ENCODE results near the gene PRKCA.

Gene PRKCA

GRCh38 chr17:66727634-66728570 lies 425.5 kb downstream of the PRKCA start:
- peak; percentile 52 for DNase-seq

GRCh38 chr17:66730461-66730923 lies 428.1 kb downstream of the PRKCA start:
- no peak for DNase-seq

GRCh38 chr17:66733759-66734158 lies 431.3 kb downstream of the PRKCA start:
- no peak for DNase-seq

GRCh38 chr17:66734186-66734943 lies 432.0 kb downstream of the PRKCA start:
- no peak for DNase-seq

GRCh38 chr17:66737524-66737923 lies 435.1 kb downstream of the PRKCA start:
- DNase-seq = no peak

- no peak for DNase-seq
Measured at GRCh38 chr17:66738301-66738700, 435.9 kb downstream of the PRKCA start.

- no peak for DNase-seq
Measured at GRCh38 chr17:66739553-66739952, 437.1 kb downstream of the PRKCA start.

GRCh38 chr17:66740226-66740625 lies 437.8 kb downstream of the PRKCA start:
- no peak for DNase-seq

- DNase-seq = no peak
Measured at GRCh38 chr17:66743511-66743910, 441.1 kb downstream of the PRKCA start.

GRCh38 chr17:66746736-66747135 lies 444.3 kb downstream of the PRKCA start:
- DNase-seq = no peak

GRCh38 chr17:66747578-66748275 lies 445.3 kb downstream of the PRKCA start:
- no peak for DNase-seq

GRCh38 chr17:66748578-66748977 lies 446.2 kb downstream of the PRKCA start:
- no peak for DNase-seq

GRCh38 chr17:66749217-66749832 lies 446.9 kb downstream of the PRKCA start:
- no peak for DNase-seq

GRCh38 chr17:66750116-66750515 lies 447.7 kb downstream of the PRKCA start:
- DNase-seq = no peak

GRCh38 chr17:66750781-66751543 lies 448.5 kb downstream of the PRKCA start:
- no peak for DNase-seq

- DNase-seq = no peak
Measured at GRCh38 chr17:66751771-66752170, 449.4 kb downstream of the PRKCA start.

GRCh38 chr17:66752411-66752810 lies 450.0 kb downstream of the PRKCA start:
- DNase-seq = no peak

GRCh38 chr17:66753126-66753920 lies 450.9 kb downstream of the PRKCA start:
- no peak for DNase-seq

- DNase-seq = no peak
Measured at GRCh38 chr17:66755101-66755943, 452.9 kb downstream of the PRKCA start.

- no peak for DNase-seq
Measured at GRCh38 chr17:66755944-66756290, 453.5 kb downstream of the PRKCA start.

Measured in stimulated activated CD4-positive, alpha-beta T cell treated with anti-CD3 and anti-CD28 coated beads, Interleukin-15, amount 100 ng/mL, for 24 hours (primary cell).